ENCODE data around the gene L2HGDH.

L2HGDH gene

DNA sequence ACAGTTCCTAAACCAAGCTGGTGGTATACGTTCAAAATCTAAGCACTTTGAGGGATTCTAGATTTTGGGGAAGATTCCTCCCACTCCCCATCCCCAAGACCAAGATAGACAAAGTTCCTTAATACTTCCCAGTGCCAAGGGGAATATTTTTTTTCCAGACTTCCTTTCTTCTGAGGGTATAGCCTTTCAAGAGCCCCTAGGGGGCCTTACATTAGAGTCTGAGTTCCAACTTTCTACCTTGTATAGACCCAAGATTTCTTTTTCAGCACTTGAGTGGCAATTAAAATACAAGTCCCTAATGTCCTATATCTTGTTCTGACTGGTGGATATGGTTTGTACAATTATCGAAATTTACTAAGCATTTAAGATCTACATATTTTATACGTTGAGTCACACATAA, 52.0 kb downstream of the L2HGDH start:
- H3K27me3 ChIP-seq (ENCODE audit: insufficient read depth, poor library complexity, severe bottlenecking): no peaks in the 10 kb centered on the region
- H3K27ac ChIP-seq (replicated peaks): no peak overlapping the region
- TF ChIP-seq GABPA (IDR thresholded peaks at IDR 0.05; ENCODE audit: low read depth) (no peak), SPI1 (IDR thresholded peaks at IDR 0.05; ENCODE audit: borderline replicate concordance, low read depth) (no peak), POLR2AphosphoS5 (IDR thresholded peaks at IDR 0.05; ENCODE audit: low read depth) (no peak)
- TF ChIP-seq, protein P1, sequence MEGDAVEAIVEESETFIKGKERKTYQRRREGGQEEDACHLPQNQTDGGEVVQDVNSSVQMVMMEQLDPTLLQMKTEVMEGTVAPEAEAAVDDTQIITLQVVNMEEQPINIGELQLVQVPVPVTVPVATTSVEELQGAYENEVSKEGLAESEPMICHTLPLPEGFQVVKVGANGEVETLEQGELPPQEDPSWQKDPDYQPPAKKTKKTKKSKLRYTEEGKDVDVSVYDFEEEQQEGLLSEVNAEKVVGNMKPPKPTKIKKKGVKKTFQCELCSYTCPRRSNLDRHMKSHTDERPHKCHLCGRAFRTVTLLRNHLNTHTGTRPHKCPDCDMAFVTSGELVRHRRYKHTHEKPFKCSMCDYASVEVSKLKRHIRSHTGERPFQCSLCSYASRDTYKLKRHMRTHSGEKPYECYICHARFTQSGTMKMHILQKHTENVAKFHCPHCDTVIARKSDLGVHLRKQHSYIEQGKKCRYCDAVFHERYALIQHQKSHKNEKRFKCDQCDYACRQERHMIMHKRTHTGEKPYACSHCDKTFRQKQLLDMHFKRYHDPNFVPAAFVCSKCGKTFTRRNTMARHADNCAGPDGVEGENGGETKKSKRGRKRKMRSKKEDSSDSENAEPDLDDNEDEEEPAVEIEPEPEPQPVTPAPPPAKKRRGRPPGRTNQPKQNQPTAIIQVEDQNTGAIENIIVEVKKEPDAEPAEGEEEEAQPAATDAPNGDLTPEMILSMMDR (IDR thresholded peaks at IDR 0.05; ENCODE audit: insufficient read depth, low read length): no peak
- TF ChIP-seq, protein P2, sequence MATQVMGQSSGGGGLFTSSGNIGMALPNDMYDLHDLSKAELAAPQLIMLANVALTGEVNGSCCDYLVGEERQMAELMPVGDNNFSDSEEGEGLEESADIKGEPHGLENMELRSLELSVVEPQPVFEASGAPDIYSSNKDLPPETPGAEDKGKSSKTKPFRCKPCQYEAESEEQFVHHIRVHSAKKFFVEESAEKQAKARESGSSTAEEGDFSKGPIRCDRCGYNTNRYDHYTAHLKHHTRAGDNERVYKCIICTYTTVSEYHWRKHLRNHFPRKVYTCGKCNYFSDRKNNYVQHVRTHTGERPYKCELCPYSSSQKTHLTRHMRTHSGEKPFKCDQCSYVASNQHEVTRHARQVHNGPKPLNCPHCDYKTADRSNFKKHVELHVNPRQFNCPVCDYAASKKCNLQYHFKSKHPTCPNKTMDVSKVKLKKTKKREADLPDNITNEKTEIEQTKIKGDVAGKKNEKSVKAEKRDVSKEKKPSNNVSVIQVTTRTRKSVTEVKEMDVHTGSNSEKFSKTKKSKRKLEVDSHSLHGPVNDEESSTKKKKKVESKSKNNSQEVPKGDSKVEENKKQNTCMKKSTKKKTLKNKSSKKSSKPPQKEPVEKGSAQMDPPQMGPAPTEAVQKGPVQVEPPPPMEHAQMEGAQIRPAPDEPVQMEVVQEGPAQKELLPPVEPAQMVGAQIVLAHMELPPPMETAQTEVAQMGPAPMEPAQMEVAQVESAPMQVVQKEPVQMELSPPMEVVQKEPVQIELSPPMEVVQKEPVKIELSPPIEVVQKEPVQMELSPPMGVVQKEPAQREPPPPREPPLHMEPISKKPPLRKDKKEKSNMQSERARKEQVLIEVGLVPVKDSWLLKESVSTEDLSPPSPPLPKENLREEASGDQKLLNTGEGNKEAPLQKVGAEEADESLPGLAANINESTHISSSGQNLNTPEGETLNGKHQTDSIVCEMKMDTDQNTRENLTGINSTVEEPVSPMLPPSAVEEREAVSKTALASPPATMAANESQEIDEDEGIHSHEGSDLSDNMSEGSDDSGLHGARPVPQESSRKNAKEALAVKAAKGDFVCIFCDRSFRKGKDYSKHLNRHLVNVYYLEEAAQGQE (IDR thresholded peaks at IDR 0.05; ENCODE audit: insufficient replicate concordance, low read depth): no peak
- no peak overlapping the region for H3K4me3 ChIP-seq (replicated peaks; ENCODE audit: insufficient read depth, low read length)
- DNase-seq (ENCODE audit: low read depth in 1 of 2, low spot score in 1 of 2): no peak

DNA sequence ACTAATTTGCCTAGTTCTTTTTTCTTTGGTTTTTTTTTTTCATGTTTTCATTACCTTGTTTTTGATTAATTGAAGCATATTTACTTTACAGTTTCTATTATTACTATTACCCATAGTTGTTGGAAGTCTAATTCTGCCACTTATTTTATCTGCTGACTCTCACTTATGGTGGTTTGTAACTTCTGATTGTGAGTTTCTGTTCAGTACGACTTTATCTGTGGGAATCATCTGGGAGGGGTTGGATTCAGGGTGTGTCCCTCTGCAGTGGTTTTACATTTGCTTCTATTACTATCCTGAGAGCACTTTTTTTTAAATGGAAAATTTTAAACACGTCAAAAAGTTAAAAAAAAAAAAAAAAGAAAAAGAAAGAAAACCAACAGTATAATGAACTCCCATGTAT, 54.3 kb downstream of the L2HGDH start:
- no peak overlapping the region for H3K4me3 ChIP-seq (replicated peaks; ENCODE audit: insufficient read depth, low read length)
- H3K27me3 ChIP-seq (ENCODE audit: insufficient read depth, poor library complexity, severe bottlenecking): no peaks in the 10 kb centered on the region

DNA sequence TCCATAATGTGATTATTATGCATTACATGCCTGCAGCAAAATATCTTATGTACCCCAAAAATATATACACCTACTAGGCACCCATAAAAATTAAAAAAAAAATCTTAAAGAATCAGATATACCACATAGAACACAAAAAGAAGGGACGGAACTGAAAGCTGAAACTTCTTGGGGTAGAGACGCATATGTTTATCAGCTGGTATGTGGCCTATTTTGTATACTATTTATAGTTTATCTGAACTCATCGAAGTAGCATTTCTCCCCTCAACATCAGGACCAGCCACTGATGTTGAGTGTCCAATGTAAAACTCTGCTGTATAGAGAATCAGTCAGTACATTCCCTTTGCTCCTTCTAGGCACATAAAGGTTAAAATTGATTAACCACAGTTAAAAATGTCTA, 57.8 kb downstream of the L2HGDH start:
- TF ChIP-seq GABPA (IDR thresholded peaks at IDR 0.05; ENCODE audit: low read depth): no peak
- TF ChIP-seq, protein P1 (IDR thresholded peaks at IDR 0.05; ENCODE audit: insufficient read depth, low read length): no peak
- no peak for TF ChIP-seq SPI1 (IDR thresholded peaks at IDR 0.05; ENCODE audit: borderline replicate concordance, low read depth)
- TF ChIP-seq POLR2AphosphoS5 (IDR thresholded peaks at IDR 0.05; ENCODE audit: low read depth): no peak
- TF ChIP-seq, protein P2 (IDR thresholded peaks at IDR 0.05; ENCODE audit: insufficient replicate concordance, low read depth): no peak
- Histone ChIP-seq H3K4me3 (replicated peaks; ENCODE audit: insufficient read depth, low read length) (no peak overlapping the region), H3K27ac (replicated peaks) (no peak overlapping the region), H3K27me3 (ENCODE audit: insufficient read depth, poor library complexity, severe bottlenecking) (no peaks in the 10 kb centered on the region)
- DNase-seq (ENCODE audit: low read depth in 1 of 2, low spot score in 1 of 2): no peak

More for the DNA sequence above, 54.3 kb downstream of the L2HGDH start:
- TF ChIP-seq, protein P1 (IDR thresholded peaks at IDR 0.05; ENCODE audit: insufficient read depth, low read length): no peak
- TF ChIP-seq, protein P2 (IDR thresholded peaks at IDR 0.05; ENCODE audit: insufficient replicate concordance, low read depth): no peak
- TF ChIP-seq POLR2AphosphoS5 (IDR thresholded peaks at IDR 0.05; ENCODE audit: low read depth) (no peak), SPI1 (IDR thresholded peaks at IDR 0.05; ENCODE audit: borderline replicate concordance, low read depth) (no peak), GABPA (IDR thresholded peaks at IDR 0.05; ENCODE audit: low read depth) (no peak)
- no peak overlapping the region for H3K27ac ChIP-seq (replicated peaks)
- DNase-seq (ENCODE audit: low read depth in 1 of 2, low spot score in 1 of 2): no peak
